Measurements from ENCODE around the gene PDGFD.

PDGFD gene

DNA sequence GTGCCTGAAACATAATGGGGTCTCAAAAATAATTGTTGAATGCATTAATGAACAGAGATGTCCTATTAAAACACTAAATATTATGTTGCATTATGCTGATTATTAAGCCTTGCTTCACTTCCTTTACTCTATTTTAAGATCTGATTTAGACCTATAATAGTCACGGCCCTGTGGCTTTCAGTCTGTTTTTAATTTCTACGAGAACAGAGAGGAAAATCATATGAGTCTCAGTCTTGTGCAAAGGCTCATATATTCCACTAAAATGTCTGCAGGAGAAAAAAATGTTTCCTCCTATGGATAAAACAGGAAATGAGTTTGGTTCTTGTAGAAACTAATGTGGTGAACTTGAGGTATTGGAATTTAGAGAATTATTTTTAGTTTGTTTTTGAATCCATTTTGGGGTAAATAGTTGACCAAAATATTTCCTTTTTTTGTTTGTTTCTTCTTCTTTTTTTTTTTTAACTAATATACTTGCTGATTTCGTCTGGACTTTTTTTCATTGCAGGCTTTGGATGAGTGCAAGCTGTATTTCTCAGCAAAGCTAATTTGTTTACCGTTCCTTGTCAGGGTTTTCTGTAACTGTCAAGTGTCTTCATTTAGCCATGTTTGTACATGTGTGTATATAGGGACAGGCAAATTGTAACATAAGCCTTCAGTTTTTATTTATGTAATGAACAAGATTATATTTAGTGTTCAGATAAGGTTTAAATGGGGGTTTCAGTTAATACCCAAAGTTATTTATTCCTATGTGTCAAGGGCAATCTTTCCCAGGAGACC, 266.6 kb downstream of the PDGFD start:
- Histone ChIP-seq H3K4me1 (ENCODE audit: control insufficient read depth, insufficient read depth, low read length) (no peaks in the 10 kb centered on the region), H3K9me3 (ENCODE audit: control insufficient read depth, insufficient read depth, low read length) (no peaks in the 10 kb centered on the region), H3K36me3 (ENCODE audit: control insufficient read depth, insufficient read depth, low read length) (no peaks in the 10 kb centered on the region), H3K27me3 (ENCODE audit: control insufficient read depth, insufficient read depth, low read length) (no peaks in the 10 kb centered on the region), H3K4me3 (ENCODE audit: low read depth, low read length) (no peak overlapping the region), H3K9ac (ENCODE audit: low read depth, low read length) (no peak overlapping the region)

DNA sequence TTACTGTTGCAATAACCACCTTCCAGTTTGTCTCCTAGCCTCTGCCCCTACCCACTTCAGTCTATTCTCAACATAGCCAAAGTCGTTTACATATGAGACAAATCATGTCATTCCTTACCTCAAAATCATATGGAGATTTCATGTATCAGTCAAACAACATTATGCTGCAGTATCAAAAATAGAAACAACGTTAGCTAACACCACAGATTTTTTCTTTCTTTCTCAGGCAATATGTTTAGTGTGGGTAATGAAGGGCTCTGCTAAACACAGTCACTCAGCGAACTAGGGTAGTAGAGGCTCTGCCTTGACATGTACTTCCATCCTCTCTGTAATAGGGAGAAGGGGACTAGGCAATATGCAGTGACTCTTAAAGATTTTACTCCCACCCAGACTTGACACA, 268.8 kb downstream of the PDGFD start:
- Histone ChIP-seq H3K9ac (ENCODE audit: low read depth, low read length) (no peak overlapping the region), H3K4me3 (ENCODE audit: low read depth, low read length) (no peak overlapping the region), H3K36me3 (ENCODE audit: control insufficient read depth, insufficient read depth, low read length) (no peaks in the 10 kb centered on the region), H3K4me1 (ENCODE audit: control insufficient read depth, insufficient read depth, low read length) (no peaks in the 10 kb centered on the region), H3K9me3 (ENCODE audit: control insufficient read depth, insufficient read depth, low read length) (no peaks in the 10 kb centered on the region), H3K27me3 (ENCODE audit: control insufficient read depth, insufficient read depth, low read length) (no peaks in the 10 kb centered on the region)

DNA sequence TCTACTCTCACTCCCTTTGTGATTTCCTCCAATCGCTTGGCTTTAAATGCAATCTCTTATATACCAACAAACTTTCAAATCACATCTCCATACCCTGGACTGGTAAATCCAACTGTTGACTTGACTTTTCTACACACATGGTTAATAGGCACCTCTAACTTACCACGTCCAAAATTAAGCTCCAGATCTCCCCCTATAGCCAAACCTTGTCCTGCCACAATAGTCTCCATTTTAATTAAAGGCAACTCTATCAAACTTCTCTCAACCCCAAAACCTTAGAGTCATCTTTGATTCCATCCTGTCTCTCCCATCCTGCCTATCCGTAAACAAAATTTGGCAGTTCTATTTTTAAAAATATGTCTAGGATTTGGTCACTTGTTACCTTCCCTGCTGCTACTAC, 269.3 kb downstream of the PDGFD start:
- Histone ChIP-seq H3K4me3 (ENCODE audit: low read depth, low read length) (no peak overlapping the region), H3K4me1 (ENCODE audit: control insufficient read depth, insufficient read depth, low read length) (no peaks in the 10 kb centered on the region), H3K9ac (ENCODE audit: low read depth, low read length) (no peak overlapping the region), H3K9me3 (ENCODE audit: control insufficient read depth, insufficient read depth, low read length) (no peaks in the 10 kb centered on the region), H3K36me3 (ENCODE audit: control insufficient read depth, insufficient read depth, low read length) (no peaks in the 10 kb centered on the region), H3K27me3 (ENCODE audit: control insufficient read depth, insufficient read depth, low read length) (no peaks in the 10 kb centered on the region)

DNA sequence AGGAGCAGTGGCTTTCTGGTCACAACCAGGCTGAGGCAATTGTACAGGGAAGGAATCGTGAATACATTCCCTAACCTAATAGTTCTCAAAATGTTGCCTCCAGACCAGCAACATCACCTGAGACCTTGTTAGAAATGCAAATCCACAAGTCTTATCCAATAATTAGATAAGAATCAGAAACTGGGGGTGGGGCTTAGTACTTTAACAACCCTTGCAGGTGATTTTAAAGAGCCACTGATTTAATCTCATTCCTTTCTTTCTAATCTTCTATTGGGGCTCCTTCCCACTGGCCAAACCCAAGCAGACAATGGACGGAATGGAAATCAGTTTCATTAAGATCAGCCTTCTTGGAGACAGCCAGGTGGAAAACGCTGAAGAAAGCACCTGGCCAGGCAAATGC, 269.9 kb downstream of the PDGFD start:
- Histone ChIP-seq H3K9ac (ENCODE audit: low read depth, low read length) (no peak overlapping the region), H3K4me3 (ENCODE audit: low read depth, low read length) (no peak overlapping the region), H3K27me3 (ENCODE audit: control insufficient read depth, insufficient read depth, low read length) (no peaks in the 10 kb centered on the region), H3K4me1 (ENCODE audit: control insufficient read depth, insufficient read depth, low read length) (no peaks in the 10 kb centered on the region), H3K36me3 (ENCODE audit: control insufficient read depth, insufficient read depth, low read length) (no peaks in the 10 kb centered on the region), H3K9me3 (ENCODE audit: control insufficient read depth, insufficient read depth, low read length) (no peaks in the 10 kb centered on the region)

DNA sequence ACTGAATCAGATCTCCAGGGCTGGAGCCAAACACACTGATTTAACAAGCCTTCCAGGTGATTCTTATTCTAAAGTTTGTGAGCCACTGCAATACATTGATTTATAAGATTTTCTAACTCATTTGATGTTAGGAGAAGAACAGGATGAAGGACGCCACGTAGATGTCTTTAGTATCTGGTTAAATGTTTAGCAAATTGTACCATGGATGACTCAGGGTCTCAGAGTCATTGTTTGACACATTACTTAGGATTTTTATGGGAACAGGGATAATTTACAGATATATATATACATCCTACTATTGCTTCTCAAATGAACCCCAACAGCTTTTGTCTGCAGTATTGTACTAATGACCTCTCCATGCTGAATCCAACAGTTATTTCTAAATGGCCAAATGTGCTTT, 270.6 kb downstream of the PDGFD start:
- no peaks in the 10 kb centered on the region for H3K9me3 ChIP-seq (ENCODE audit: control insufficient read depth, insufficient read depth, low read length)
- H3K36me3 ChIP-seq (ENCODE audit: control insufficient read depth, insufficient read depth, low read length): no peaks in the 10 kb centered on the region
- no peak overlapping the region for H3K4me3 ChIP-seq (ENCODE audit: low read depth, low read length)
- H3K9ac ChIP-seq (ENCODE audit: low read depth, low read length): no peak overlapping the region
- H3K27me3 ChIP-seq (ENCODE audit: control insufficient read depth, insufficient read depth, low read length): no peaks in the 10 kb centered on the region
- H3K4me1 ChIP-seq (ENCODE audit: control insufficient read depth, insufficient read depth, low read length): no peaks in the 10 kb centered on the region

DNA sequence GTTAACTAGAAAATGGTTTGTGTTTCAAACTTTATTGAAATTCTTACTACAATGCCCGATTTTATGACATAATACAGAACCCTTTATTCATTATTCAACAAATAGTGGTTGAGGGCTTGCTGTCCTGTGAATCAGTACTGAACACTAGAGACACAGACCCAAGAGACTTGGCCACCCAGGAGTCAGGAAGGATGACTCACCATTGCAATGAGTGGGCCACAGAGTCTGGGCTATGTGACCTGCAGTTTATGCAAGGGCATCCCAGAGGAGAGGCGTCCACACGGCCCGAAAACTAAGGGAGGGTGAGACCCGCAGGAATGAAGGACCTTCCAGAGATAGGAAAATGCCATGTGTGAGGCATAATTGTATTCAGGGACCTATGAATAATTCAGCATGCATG, 271.3 kb downstream of the PDGFD start:
- no peak overlapping the region for H3K4me3 ChIP-seq (ENCODE audit: low read depth, low read length)
- H3K4me1 ChIP-seq (ENCODE audit: control insufficient read depth, insufficient read depth, low read length): no peaks in the 10 kb centered on the region
- H3K27me3 ChIP-seq (ENCODE audit: control insufficient read depth, insufficient read depth, low read length): no peaks in the 10 kb centered on the region
- no peak overlapping the region for H3K9ac ChIP-seq (ENCODE audit: low read depth, low read length)
- H3K36me3 ChIP-seq (ENCODE audit: control insufficient read depth, insufficient read depth, low read length): no peaks in the 10 kb centered on the region
- no peaks in the 10 kb centered on the region for H3K9me3 ChIP-seq (ENCODE audit: control insufficient read depth, insufficient read depth, low read length)

DNA sequence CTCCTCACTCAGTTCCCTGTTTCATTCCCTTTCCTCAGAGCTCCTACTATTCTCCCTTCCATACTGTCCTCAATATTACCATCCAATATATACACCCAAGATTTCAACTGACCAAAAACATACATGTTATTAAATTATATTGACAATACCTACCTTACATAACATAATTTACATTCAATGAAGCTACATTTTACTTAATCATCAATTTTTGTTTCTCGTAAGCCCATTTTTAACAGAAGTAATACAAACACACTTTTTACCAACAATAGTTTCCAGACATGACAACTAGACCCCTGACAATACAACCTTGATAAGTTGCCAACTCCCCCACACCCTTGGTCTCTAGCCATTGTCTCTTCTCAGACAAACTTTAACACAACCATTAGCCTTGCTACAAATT, 273.3 kb downstream of the PDGFD start:
- no peaks in the 10 kb centered on the region for H3K27me3 ChIP-seq (ENCODE audit: control insufficient read depth, insufficient read depth, low read length)
- no peaks in the 10 kb centered on the region for H3K9me3 ChIP-seq (ENCODE audit: control insufficient read depth, insufficient read depth, low read length)
- no peak overlapping the region for H3K9ac ChIP-seq (ENCODE audit: low read depth, low read length)
- no peak overlapping the region for H3K4me3 ChIP-seq (ENCODE audit: low read depth, low read length)
- no peaks in the 10 kb centered on the region for H3K4me1 ChIP-seq (ENCODE audit: control insufficient read depth, insufficient read depth, low read length)
- no peaks in the 10 kb centered on the region for H3K36me3 ChIP-seq (ENCODE audit: control insufficient read depth, insufficient read depth, low read length)

DNA sequence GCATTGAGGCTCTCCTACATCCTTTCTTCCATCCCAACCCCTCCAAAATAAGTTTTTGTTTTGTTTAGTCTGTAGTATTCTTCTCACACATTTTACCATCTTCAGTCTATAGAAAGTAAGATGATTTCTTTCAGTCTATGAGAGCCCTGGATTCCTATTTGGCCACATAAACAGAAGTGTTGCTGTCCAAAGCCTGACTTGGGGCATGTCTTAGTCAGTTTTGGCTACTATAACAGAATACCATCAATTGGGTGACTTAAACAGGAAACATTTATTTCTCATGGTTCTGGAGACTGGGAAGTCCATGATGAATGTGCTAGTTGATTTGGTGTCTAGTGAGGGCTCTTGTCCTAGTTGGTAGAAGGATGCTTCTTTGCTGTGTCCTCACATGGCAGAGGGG, 274.3 kb downstream of the PDGFD start:
- Histone ChIP-seq H3K9me3 (ENCODE audit: control insufficient read depth, insufficient read depth, low read length) (no peaks in the 10 kb centered on the region), H3K4me3 (ENCODE audit: low read depth, low read length) (no peak overlapping the region), H3K36me3 (ENCODE audit: control insufficient read depth, insufficient read depth, low read length) (no peaks in the 10 kb centered on the region), H3K9ac (ENCODE audit: low read depth, low read length) (no peak overlapping the region), H3K4me1 (ENCODE audit: control insufficient read depth, insufficient read depth, low read length) (no peaks in the 10 kb centered on the region), H3K27me3 (ENCODE audit: control insufficient read depth, insufficient read depth, low read length) (no peaks in the 10 kb centered on the region)

DNA sequence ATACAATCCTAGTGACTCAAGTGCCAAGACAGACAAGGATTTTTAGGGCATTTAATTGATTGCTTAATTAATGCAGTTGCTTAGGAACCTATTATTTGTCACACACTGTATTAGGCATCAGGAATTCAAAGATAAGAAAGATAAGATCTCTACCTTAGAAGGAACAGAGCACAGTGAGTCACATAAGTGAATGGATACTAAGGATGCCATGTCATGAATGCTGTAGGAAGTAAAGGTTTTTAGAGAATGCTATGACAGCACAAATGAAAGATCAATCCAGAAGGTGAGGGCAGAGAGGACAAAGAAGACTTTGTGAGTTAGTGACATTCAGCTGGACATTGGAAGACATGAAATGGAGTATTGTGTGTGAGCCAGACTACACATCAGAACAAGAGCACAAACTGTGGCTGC, 275.4 kb downstream of the PDGFD start:
- no peaks in the 10 kb centered on the region for H3K4me1 ChIP-seq (ENCODE audit: control insufficient read depth, insufficient read depth, low read length)
- H3K36me3 ChIP-seq (ENCODE audit: control insufficient read depth, insufficient read depth, low read length): no peaks in the 10 kb centered on the region
- H3K9me3 ChIP-seq (ENCODE audit: control insufficient read depth, insufficient read depth, low read length): no peaks in the 10 kb centered on the region
- H3K4me3 ChIP-seq (ENCODE audit: low read depth, low read length): no peak overlapping the region
- H3K9ac ChIP-seq (ENCODE audit: low read depth, low read length): no peak overlapping the region
- H3K27me3 ChIP-seq (ENCODE audit: control insufficient read depth, insufficient read depth, low read length): no peaks in the 10 kb centered on the region

DNA sequence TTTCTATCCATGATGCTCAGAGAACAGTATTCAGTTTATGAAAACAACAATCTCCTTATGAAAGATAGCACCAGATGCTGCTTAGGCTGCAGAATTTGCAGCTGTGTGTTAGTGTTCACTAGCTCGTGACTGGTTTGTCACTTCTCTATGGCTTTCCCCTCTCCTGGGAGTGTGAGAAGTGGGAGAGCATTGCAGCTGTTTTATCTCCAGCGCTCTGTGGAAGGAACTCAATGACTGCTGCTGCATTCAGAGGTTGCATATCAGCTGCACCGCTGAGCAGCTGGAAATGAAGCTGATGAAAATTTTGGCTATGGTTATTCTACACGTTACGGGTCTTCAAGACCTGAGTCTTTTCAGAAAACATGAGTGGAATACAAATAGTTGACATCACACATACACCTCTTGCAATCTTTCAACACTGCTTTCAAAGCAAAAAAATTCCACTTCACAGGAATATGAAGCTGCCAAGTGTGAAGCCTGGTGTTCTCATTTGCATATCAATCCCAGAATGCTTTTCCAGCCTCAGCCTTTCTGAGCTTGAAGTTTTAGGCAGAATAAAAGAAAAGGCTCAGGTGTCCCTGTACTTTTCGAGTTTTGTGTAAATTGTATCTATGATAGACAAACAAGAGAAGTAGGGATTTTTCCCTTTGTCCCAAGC, 276.8 kb downstream of the PDGFD start:
- Histone ChIP-seq H3K9ac (ENCODE audit: low read depth, low read length) (no peak overlapping the region), H3K4me3 (ENCODE audit: low read depth, low read length) (no peak overlapping the region), H3K36me3 (ENCODE audit: control insufficient read depth, insufficient read depth, low read length) (no peaks in the 10 kb centered on the region), H3K27me3 (ENCODE audit: control insufficient read depth, insufficient read depth, low read length) (no peaks in the 10 kb centered on the region), H3K4me1 (ENCODE audit: control insufficient read depth, insufficient read depth, low read length) (no peaks in the 10 kb centered on the region), H3K9me3 (ENCODE audit: control insufficient read depth, insufficient read depth, low read length) (no peaks in the 10 kb centered on the region)

DNA sequence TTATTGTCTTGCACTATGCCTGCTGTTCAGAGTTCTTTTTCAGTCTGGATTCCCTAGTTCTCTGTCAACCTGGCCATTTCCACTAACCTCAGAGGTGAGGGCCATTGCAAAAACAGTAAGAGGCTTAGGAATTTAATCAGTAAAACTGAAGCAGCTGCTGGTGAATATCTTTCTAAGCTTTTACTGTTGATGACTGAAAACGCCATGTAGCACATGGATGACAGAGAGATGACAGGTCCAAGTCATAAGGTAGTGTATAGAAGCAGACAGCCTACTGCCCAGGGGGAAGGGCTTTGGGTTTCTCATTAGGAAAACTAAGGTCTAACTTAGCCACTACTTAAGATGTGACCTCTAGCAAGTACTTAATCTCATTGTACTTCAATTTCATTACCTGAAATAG, 280.1 kb downstream of the PDGFD start:
- H3K4me3 ChIP-seq (ENCODE audit: low read depth, low read length): no peak overlapping the region

DNA sequence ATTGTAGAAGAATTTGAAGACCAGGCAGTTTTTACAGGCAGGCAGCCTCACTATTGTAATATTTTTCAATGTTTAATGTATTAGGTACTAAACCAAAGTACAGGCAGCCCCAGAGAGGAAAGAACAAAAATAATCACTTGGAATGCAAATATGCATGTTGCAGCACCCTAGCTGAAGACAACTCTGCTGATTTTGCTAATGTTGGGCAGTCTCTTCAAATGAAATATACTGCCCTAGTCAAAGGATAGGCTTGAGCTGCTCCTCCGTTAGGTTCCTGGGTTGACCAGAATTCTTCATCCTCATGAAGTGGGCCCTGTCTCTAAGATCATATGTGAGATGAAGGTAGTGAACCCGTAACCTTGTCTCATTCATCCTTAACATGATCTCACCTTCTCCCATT, 280.7 kb downstream of the PDGFD start:
- Histone ChIP-seq H3K9me3 (ENCODE audit: control insufficient read depth, insufficient read depth, low read length) (no peaks in the 10 kb centered on the region), H3K36me3 (ENCODE audit: control insufficient read depth, insufficient read depth, low read length) (no peaks in the 10 kb centered on the region), H3K9ac (ENCODE audit: low read depth, low read length) (no peak overlapping the region), H3K4me1 (ENCODE audit: control insufficient read depth, insufficient read depth, low read length) (no peaks in the 10 kb centered on the region), H3K27me3 (ENCODE audit: control insufficient read depth, insufficient read depth, low read length) (no peaks in the 10 kb centered on the region), H3K4me3 (ENCODE audit: low read depth, low read length) (no peak overlapping the region)

More for the DNA sequence above, 280.1 kb downstream of the PDGFD start:
- Histone ChIP-seq H3K9me3 (ENCODE audit: control insufficient read depth, insufficient read depth, low read length) (no peaks in the 10 kb centered on the region), H3K36me3 (ENCODE audit: control insufficient read depth, insufficient read depth, low read length) (no peaks in the 10 kb centered on the region), H3K9ac (ENCODE audit: low read depth, low read length) (no peak overlapping the region), H3K4me1 (ENCODE audit: control insufficient read depth, insufficient read depth, low read length) (no peaks in the 10 kb centered on the region), H3K27me3 (ENCODE audit: control insufficient read depth, insufficient read depth, low read length) (no peaks in the 10 kb centered on the region)
